ENCODE results near the gene GET4. TPM values are rescaled to one million over a fixed set of nuclear protein-coding genes. Genes with fewer than 3 reads are reported as not detected.
A peak's percentile ranks its signal among the peaks of the same experiment; 100 is the strongest.

Gene GET4
- total RNA-seq (2022) (124 and 130 TPM in 2 replicates), Bru-seq, nascent RNA (percentile 80 among the genes with signal in this experiment), BruChase-seq, experiment 1, labeled RNA remaining after a 2-hour chase (percentile 88 among the genes with signal in this experiment), BruChase-seq, experiment 2, labeled RNA remaining after a 6-hour chase (percentile 93 among the genes with signal in this experiment)
- long read RNA-seq, full-length matches to known transcripts: 271 of 695 reads
- long read RNA-seq, partial matches to known transcripts: 3 of 695 reads
- long read RNA-seq, other reads (novel, unspliced or antisense): 421 of 695 reads

DNA sequence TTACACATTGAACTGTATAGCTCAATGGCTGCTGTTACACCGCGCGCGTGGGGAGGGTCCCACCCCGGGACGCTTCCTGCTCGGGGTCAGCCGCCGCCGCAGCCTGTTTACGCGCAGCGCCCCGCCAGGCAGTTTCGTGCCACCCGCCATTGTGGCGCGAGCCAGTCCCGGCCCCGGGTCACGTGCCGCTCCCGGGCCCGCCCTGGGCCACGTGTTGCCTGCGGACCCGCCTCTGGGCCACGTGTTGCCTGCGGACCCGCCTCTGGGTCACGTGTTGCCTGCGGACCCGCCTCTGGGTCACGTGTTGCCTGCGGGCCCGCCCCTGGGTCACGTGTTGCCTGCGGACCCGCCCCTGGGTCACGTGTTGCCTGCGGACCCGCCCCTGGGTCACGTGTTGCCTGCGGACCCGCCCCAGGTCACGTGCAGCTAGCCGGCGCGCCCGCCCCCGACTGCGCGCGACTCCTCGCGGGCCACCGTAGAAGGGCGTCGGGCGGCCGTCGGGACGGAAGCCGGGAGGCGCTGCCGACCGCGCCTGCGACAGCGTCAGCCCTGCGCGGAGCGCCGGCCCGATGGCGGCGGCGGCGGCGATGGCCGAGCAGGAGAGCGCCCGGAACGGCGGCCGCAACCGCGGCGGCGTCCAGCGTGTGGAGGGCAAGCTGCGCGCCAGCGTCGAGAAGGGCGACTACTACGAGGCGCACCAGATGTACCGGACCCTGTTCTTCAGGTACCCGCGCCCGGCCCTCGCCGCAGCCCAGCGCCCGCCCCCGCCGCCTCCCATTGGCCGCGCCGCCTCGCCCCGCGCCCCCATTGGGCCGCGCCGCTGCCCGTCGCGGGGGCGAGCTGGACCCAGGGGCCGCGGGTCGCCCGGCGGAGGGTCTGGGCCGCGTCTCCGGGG is at the start of gene GET4:
GET4 (plus strand) TSS at position 478 of the 895 bp plus-strand sequence; CDS start at position 570, 92 bp downstream.
- intact Hi-C loops (cut with micrococcal nuclease; ENCODE audit: unreplicated experiment): loop anchor here (2.0 kb wide), 1 partner anchor 76 kb away; no protein-coding TSS in a partner anchor
- H3K4me3 Mint-ChIP-seq (ENCODE audit: unreplicated experiment): peak within 1 kb of the TSS; percentile 100
- Histone ChIP-seq H3K27me3 (replicated peaks; ENCODE audit: control insufficient read depth, insufficient read depth, low read length) (no peaks in the 10 kb centered on the region), H3K4me3 (ENCODE audit: low read depth, low read length) (peak within 1 kb of the TSS; percentile 97), H3K36me3 (ENCODE audit: control insufficient read depth, insufficient read depth, low read length) (peaks cover 4% of the 10 kb centered on the region), H3K4me1 (peaks cover 35% of the 10 kb centered on the region), H3K9me3 (no peaks in the 10 kb centered on the region)
- POLR2A ChIA-PET: interaction anchor here (1.0 kb wide), 1 partner anchor 60 kb away, joined by 3 read pairs; no protein-coding TSS in a partner anchor
- CTCF ChIA-PET: interaction anchor here (0.5 to 3.6 kb wide), 3 partner anchors 40 to 455 kb away, joined by 3 to 58 read pairs (median 5); no protein-coding TSS in a partner anchor
- H3K27ac Mint-ChIP-seq (ENCODE audit: unreplicated experiment): peak within 1 kb of the TSS; percentile 95
- BruUV-seq (replicated peaks): no TSS peak
- H3K27me3 Mint-ChIP-seq (ENCODE audit: insufficient read depth, unreplicated experiment): no peaks in the 10 kb centered on the region
- TF ChIP-seq, protein P1, sequence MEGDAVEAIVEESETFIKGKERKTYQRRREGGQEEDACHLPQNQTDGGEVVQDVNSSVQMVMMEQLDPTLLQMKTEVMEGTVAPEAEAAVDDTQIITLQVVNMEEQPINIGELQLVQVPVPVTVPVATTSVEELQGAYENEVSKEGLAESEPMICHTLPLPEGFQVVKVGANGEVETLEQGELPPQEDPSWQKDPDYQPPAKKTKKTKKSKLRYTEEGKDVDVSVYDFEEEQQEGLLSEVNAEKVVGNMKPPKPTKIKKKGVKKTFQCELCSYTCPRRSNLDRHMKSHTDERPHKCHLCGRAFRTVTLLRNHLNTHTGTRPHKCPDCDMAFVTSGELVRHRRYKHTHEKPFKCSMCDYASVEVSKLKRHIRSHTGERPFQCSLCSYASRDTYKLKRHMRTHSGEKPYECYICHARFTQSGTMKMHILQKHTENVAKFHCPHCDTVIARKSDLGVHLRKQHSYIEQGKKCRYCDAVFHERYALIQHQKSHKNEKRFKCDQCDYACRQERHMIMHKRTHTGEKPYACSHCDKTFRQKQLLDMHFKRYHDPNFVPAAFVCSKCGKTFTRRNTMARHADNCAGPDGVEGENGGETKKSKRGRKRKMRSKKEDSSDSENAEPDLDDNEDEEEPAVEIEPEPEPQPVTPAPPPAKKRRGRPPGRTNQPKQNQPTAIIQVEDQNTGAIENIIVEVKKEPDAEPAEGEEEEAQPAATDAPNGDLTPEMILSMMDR (IDR thresholded peaks at IDR 0.05; ENCODE audit: insufficient read depth in 1 of 2, low read depth in 1 of 2, low read length in 1 of 2, severe bottlenecking in 1 of 2, unreplicated experiment in 1 of 2): peak; percentile 9 to 19
- H3K4me1 Mint-ChIP-seq (ENCODE audit: low read depth, unreplicated experiment): peaks cover 9% of the 10 kb centered on the region
- H3K36me3 Mint-ChIP-seq (ENCODE audit: insufficient read depth, unreplicated experiment): peaks cover 46% of the 10 kb centered on the region
- H3K9me3 Mint-ChIP-seq (ENCODE audit: unreplicated experiment): no peaks in the 10 kb centered on the region
- peak; percentile 98 to 99 for DNase-seq

DNA sequence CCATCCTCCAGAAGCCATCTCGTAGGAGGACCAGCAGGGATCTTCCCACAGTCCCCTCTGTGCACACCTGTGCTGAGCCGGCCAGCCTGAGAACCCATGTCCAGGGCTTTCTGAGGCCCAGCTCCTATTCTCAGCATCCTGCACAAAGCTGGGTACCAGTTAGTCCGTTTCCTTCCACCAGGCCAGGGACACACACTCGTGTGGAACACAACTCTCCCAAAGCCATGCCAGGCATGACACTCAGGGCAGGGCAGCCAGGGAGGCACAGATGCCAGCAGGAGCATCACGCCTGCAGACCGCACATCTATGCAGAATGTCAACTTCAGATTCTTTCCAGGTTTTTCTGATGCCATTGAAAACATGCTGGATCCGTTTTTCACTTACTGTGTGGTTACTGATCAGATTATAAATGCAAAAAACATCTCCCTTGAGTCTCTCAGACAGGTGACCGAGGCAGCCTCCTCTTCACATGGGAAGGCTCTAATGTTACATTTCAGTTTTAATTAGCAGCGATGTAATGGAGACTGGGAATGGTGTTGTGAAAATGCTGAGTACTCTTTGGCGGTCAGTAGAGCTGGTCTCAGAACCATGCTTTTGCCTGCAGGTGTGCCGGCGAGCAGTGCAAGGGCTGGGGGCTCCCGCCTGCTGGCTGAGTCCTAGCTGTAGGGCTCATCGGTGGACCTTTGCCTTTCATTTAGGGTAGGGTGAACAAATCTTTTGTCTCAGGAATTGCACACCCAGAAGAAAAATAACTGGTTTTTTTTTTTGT is 47.4 kb upstream of the GET4 start:
- intact Hi-C loops (cut with micrococcal nuclease; ENCODE audit: unreplicated experiment): no loop called here
- H3K9me3 Mint-ChIP-seq (ENCODE audit: unreplicated experiment): no peaks in the 10 kb centered on the region
- POLR2A ChIA-PET: no interaction called here
- no peak overlapping the region for H3K4me3 ChIP-seq (ENCODE audit: low read depth, low read length)
- H3K9me3 ChIP-seq: no peaks in the 10 kb centered on the region
- H3K36me3 ChIP-seq (ENCODE audit: control insufficient read depth, insufficient read depth, low read length): peaks cover 1% of the 10 kb centered on the region; the same call in 1 of the 2 replicates
- no peak overlapping the region for H3K4me3 Mint-ChIP-seq (ENCODE audit: unreplicated experiment)
- no peak for DNase-seq
- H3K27me3 ChIP-seq (replicated peaks; ENCODE audit: control insufficient read depth, insufficient read depth, low read length): no peaks in the 10 kb centered on the region
- H3K4me1 Mint-ChIP-seq (ENCODE audit: low read depth, unreplicated experiment): peaks cover 10% of the 10 kb centered on the region
- H3K4me1 ChIP-seq: peaks cover 21% of the 10 kb centered on the region
- no peak overlapping the region for H3K27ac Mint-ChIP-seq (ENCODE audit: unreplicated experiment)
- CTCF ChIA-PET: interaction anchor here (1.1 kb wide), 1 partner anchor 44 kb away, joined by 3 read pairs; no protein-coding TSS in a partner anchor
- BruUV-seq (replicated peaks): no TSS peak
- TF ChIP-seq, protein P1 (IDR thresholded peaks at IDR 0.05; ENCODE audit: insufficient read depth in 1 of 2, low read depth in 1 of 2, low read length in 1 of 2, severe bottlenecking in 1 of 2, unreplicated experiment in 1 of 2): no peak
- H3K36me3 Mint-ChIP-seq (ENCODE audit: insufficient read depth, unreplicated experiment): peaks cover 48% of the 10 kb centered on the region
- no peaks in the 10 kb centered on the region for H3K27me3 Mint-ChIP-seq (ENCODE audit: insufficient read depth, unreplicated experiment)
